GM12873 (cell line): ENCODE results near the gene SERPINI2.

Experiments used
- CTCF ChIP-seq: IDR thresholded peaks from 2 replicates; pipeline ENCODE4 v1.5.1; 2012; ENCODE audit warnings: low read depth, mild to moderate bottlenecking, moderate library complexity, low read length, control low read depth; ENCODE audit not compliant: insufficient read depth; ENCODE audit errors: missing control alignments

The SERPINI2 gene

DNA sequence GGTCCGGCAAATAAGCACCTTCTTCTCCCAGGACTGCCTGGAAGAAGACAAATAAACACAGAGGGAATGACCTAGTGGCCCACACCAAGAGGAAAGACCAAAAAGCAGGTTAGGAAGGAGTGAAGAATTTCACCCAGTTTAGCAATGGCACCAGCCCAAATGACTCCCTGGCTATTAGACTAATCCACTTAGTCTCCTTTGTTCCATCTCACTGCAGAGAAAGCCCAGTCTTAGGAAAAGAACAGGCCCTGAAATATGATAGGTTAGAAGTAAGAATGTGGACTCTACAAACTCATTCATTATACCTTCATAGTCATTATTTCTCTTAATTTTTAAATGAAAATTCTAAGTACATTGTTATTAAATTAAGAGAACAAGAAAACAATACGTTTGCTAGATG is 23.2 kb downstream of the SERPINI2 start:
- no peak for TF ChIP-seq CTCF

DNA sequence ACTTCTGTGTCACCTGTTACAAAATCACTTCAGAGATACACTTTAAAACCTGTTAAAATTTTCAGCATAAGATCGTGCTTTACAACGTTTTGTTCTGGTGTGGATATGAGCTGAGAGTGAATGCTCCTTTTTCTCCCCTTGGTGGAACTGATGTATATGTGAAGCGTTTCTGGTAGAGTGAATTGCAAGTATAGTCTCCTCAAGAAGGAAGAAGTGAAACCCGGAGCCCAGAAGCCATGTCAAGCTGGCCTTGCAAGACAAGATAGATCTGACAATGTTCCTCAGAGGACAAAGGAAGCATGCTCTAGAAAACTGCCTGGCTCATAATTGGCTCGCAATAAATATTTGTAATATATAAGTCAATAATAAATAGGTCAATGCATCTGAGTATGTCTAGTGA is 23.6 kb downstream of the SERPINI2 start:
- no peak for TF ChIP-seq CTCF

- TF ChIP-seq CTCF: no peak
These were observed 28.4 kb downstream of the SERPINI2 start for GRCh38 chr3:167445491-167445890.

DNA sequence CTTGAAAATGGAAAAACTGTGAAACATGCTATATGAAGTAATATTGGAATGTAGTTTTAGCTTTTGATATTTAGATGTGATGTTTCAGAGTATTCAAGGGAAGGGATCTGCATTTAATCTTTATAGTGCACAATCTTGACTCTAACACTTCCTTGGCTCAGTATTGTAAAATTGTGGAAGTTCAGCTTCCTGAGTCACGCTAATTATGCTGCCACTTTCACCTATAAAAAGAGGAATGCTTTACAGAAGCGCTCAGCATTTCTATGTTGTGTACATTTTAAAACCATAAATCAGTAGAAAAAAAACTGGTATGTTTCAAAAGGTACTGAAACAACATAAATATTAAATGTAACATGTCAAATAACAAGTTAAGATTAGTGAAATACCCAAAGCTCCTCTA is 32.6 kb downstream of the SERPINI2 start:
- no peak for TF ChIP-seq CTCF

DNA sequence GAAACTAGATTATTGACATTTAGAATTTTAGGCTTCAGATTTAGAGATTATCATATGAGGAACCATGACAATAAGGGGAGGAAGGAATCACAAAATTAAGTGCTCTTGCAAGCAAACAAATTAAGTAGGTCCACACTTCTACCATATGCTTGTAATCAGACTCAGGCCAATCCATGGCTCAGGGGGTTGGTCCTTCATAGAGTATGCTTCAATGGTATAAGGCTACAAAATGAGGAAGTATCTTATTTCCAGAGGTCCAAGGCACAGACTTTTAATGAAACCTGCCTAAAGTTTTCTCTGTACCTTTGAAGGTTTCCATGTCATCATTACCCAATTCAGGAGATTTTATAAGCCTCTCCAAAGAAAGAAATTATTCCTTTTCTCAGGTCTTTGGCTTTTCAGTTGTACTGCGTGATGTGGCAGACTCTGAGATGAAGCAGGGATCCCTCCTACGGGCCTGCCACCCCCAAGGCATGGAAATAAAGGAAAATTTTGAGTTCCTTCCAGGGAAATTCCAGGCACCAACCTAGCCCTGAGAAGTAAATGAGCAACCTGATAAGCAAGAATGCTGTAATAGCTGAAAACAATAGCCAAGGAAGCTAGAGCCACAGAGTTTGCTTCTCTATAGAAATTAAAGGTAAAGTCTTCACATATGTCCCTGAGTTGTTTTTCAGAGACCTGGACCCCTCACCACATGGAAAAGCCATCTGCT is 36.3 kb downstream of the SERPINI2 start:
- TF ChIP-seq CTCF: no peak

GRCh38 chr3:167409611-167410010 is 64.2 kb downstream of the SERPINI2 start:
- TF ChIP-seq CTCF: no peak

- peak; percentile 40 for TF ChIP-seq CTCF
These were observed 66.9 kb downstream of the SERPINI2 start for GRCh38 chr3:167406876-167407492.
